Measurements from ENCODE around the gene ANTXR2. TPM values are rescaled to one million over a fixed set of nuclear protein-coding genes. Genes with fewer than 3 reads are reported as not detected.
A peak's percentile ranks its signal among the peaks of the same experiment; 100 is the strongest.

Gene ANTXR2
- total RNA-seq, 2 donors from 2014 or later: 86.1 to 133 TPM

GRCh38 chr4:79856196-79856595 is 216.8 kb downstream of the ANTXR2 start:
- WGBS: 90% methylated on average over 3 of the region's 3 CpGs

GRCh38 chr4:79854856-79855502 is 218.1 kb downstream of the ANTXR2 start:
- no peak for DNase-seq (ENCODE audit: low spot score)
- Histone ChIP-seq H3K9me3 (no peaks in the 10 kb centered on the region), H3K27me3 (replicated peaks; ENCODE audit: insufficient read depth) (no peaks in the 10 kb centered on the region), H3K4me1 (replicated peaks) (peaks cover 4% of the 10 kb centered on the region), H3K27ac (peak overlapping the region in 1 of 2 donors; percentile 32), H3K36me3 (no peaks in the 10 kb centered on the region), H3K4me3 (no peak overlapping the region)
- no peak for TF ChIP-seq POLR2A (IDR thresholded peaks at IDR 0.05)
- no peak for TF ChIP-seq POLR2AphosphoS5 (IDR thresholded peaks at IDR 0.05)
- TF ChIP-seq CTCF (IDR thresholded peaks at IDR 0.05): no peak
- intact Hi-C loops (cut with DNase I): no loop called here
- 12% methylated on average over 4 of the region's 4 CpGs for WGBS

More at GRCh38 chr4:79856196-79856595, 216.8 kb downstream of the ANTXR2 start:
- DNase-seq (ENCODE audit: low spot score): no peak
- H3K4me1 ChIP-seq (replicated peaks): peaks cover 4% of the 10 kb centered on the region
- intact Hi-C loops (cut with DNase I): no loop called here
- no peaks in the 10 kb centered on the region for H3K27me3 ChIP-seq (replicated peaks; ENCODE audit: insufficient read depth)
- H3K4me3 ChIP-seq: no peak overlapping the region
- H3K36me3 ChIP-seq: no peaks in the 10 kb centered on the region
- TF ChIP-seq POLR2AphosphoS5 (IDR thresholded peaks at IDR 0.05): no peak
- no peak for TF ChIP-seq POLR2A (IDR thresholded peaks at IDR 0.05)
- H3K27ac ChIP-seq: no peak overlapping the region
- H3K9me3 ChIP-seq: no peaks in the 10 kb centered on the region

GRCh38 chr4:79852305-79852730 is 220.7 kb downstream of the ANTXR2 start:
- no peaks in the 10 kb centered on the region for H3K27me3 ChIP-seq (replicated peaks; ENCODE audit: insufficient read depth)
- no peak for DNase-seq (ENCODE audit: low spot score)
- no peak overlapping the region for H3K27ac ChIP-seq
- H3K4me1 ChIP-seq (replicated peaks): peaks cover 4% of the 10 kb centered on the region
- intact Hi-C loops (cut with DNase I): no loop called here
- TF ChIP-seq POLR2AphosphoS5 (IDR thresholded peaks at IDR 0.05): no peak
- TF ChIP-seq POLR2A (IDR thresholded peaks at IDR 0.05): no peak
- no peak for TF ChIP-seq CTCF (IDR thresholded peaks at IDR 0.05)
- H3K4me3 ChIP-seq: no peak overlapping the region
- no peaks in the 10 kb centered on the region for H3K36me3 ChIP-seq
- no peaks in the 10 kb centered on the region for H3K9me3 ChIP-seq
- 47% methylated on average over 4 of the region's 4 CpGs for WGBS

- Histone ChIP-seq H3K27me3 (replicated peaks; ENCODE audit: insufficient read depth) (no peaks in the 10 kb centered on the region), H3K36me3 (no peaks in the 10 kb centered on the region), H3K9me3 (no peaks in the 10 kb centered on the region), H3K4me3 (no peak overlapping the region), H3K27ac (no peak overlapping the region), H3K4me1 (replicated peaks) (peaks cover 4% of the 10 kb centered on the region)
- WGBS: 86% methylated on average over 1 of the region's 1 CpG
- intact Hi-C loops (cut with DNase I): no loop called here
- DNase-seq (ENCODE audit: low spot score): no peak
- TF ChIP-seq POLR2AphosphoS5 (IDR thresholded peaks at IDR 0.05) (no peak), POLR2A (IDR thresholded peaks at IDR 0.05) (no peak), CTCF (IDR thresholded peaks at IDR 0.05) (no peak)
Measured at GRCh38 chr4:79851625-79852304, 221.3 kb downstream of the ANTXR2 start.

Other genes with a start within 250 kb of the ANTXR2 start
- gene PRDM8, start 124.3 kb upstream of the ANTXR2 start, total RNA-seq: 10 to 100 TPM; 26.6 to 58.0 TPM
- not detected for gene FGF5, start 193.4 kb upstream of the ANTXR2 start, total RNA-seq

Data from prostate gland (tissue), 2 donors.